GM21717 (cell line): ENCODE results near the gene USP2.

Experiments
- ATAC-seq: cut with Tn5 transposase; IDR thresholded peaks from one replicate; pipeline ENCODE4 v1.9.1; 2021; ENCODE audit warnings: mild to moderate bottlenecking, moderate library complexity; ENCODE audit not compliant: unreplicated experiment

The USP2 gene

DNA sequence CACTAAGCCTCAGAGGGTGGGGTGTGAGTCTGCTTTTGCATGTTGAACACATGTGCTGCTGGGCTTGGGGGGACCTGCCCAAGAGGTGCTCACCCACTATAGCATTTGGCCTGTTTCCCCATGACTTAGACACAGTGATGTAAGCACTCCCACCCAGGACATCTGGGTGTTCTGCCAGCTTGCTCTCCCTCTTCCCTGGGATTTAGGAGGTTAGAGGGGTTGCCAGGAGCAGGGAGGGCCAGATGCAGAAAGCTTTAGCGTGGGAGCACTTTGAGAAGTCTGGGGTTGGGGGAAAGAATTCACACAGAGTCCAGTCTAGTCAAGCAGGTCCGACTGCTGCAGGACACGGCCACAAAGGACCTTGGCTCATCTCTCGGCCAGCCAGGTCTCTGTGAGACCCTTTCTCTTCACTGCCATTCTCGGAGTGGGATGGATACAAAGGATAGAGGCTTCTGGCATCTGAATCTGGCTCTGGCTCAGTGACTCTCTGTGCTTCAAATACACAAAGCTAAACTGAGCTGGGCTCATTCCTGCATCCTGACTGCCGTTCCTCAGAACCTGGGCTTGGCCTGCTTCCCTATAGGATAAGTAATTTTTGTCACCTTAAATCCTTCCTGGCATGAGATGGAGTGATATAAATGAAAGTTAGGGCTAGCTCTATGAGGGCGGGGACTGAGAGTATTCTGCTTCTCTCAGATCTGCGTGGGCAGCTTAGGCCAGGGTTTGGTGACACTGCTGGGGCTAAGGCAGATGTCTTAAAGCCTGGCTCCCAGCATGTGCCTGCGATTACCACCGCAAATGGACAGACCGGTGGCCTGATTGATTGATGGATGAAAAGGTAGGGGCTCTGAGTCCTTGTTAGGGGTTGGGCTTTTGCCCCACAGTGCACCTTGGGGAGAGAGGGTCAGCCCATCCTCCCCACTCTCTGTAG lies 14.5 kb downstream of the USP2 start:
- ATAC-seq = no peak

DNA sequence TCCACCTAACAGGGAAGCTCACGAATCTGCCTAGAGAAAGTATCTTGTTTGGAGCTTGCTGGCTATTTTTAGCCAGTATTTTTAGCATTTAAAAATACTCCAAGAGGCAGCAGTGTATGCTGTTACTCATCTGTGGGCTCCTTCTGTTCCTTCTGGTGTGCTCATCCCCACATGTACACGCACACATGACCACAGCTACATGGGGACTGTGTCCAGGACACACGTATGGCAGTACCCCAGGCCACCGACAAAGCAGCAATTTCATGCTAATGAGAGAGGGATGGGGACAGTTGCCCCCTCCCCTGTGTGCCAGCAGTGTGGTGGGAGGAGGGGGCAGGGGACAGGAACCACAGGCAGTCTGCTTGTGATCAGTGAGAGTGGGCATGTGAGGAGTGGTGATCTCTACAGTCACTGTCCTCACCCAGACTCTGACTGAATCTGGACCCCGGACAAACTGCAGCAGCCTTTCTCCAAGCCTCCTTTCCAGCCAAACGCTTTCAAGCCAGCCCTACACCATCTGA lies 16.4 kb downstream of the USP2 start:
- ATAC-seq = no peak

DNA sequence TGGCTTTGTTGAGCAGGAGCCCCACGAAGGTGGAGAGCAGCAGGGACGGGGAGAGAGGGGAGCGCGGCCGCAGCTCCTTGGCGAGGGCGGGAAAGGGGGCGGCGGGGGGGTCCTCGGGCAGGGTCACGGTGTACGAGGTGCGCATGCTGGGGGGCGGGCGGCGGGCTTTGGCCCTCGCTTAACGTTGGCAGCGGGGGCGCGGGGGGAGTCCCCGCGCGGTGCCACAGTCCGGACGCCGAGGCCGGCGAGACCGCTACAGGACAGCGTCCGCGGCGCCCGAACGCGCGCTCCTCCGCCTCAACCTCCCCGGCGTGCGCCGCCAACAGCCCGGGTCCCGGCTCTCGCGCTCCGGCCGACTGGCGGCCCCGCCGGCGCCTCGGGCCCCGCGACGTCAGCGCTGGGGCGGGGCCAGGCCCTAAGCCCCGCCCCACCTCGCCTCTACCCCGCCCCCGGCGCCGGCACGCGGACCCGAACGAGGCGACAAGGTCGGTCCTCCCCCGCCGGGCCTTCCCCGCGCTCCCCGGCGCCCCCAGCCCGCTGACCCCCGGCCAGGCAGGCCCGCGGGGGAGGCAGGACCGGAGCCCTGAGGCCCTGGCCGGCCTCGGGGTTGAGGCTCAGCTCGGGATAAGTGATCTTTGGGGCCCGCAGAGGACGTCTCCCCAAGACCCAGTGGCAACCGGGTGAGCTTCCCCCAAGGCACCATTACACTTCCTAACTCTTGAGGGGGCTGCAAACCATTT lies 17.5 kb downstream of the USP2 start:
- no peak for ATAC-seq

GRCh38 chr11:119363081-119363850 lies 18.2 kb downstream of the USP2 start:
- ATAC-seq = no peak

GRCh38 chr11:119362741-119363080 lies 18.8 kb downstream of the USP2 start:
- ATAC-seq = no peak

- no peak for ATAC-seq
Observed at GRCh38 chr11:119361941-119362725, 19.4 kb downstream of the USP2 start.

DNA sequence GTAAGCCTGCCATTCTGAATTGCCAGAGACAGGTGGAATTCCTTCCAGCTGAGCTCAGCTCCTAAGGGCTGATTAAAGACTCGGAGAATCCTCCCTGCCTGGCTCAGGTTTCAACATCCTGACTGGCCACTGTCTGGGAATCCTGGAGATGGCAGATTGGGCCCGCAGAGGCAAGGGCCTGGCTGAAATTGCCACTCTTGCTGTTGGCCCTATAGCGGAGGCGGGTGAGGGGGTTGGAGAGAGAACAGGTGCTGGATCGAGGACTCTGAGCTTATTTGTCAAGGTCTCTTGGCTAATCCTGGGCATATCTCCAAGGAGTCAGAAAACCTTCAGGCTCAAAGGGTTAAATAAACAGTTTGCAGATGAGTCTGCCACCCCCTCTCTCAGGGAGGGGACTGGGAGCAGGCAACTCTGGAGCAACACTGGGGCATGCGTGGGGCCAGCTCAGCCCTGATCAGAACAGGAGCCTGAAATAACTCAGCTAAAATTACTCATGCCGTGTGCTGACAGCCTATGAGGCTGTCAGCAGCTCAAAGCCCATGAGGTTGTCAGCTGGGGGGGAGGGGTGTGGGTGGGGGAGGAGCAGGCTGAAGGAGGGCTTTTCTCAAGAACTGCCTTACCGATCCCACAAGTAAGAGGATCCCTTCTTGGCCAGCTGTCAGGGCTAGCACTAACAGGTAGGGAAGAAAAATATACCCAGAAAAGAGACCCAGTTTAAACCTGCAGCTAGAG lies 20.3 kb downstream of the USP2 start:
- peak; percentile 45 for ATAC-seq

GRCh38 chr11:119359365-119360214 lies 21.9 kb downstream of the USP2 start:
- ATAC-seq = no peak

GRCh38 chr11:119357074-119357473 lies 24.4 kb downstream of the USP2 start:
- no peak for ATAC-seq

- peak; percentile 58 for ATAC-seq
Observed at GRCh38 chr11:119356349-119357031, 25.0 kb downstream of the USP2 start.

- no peak for ATAC-seq
Observed at GRCh38 chr11:119355091-119355843, 26.2 kb downstream of the USP2 start.

GRCh38 chr11:119352857-119353260 lies 28.6 kb downstream of the USP2 start:
- ATAC-seq = no peak

DNA sequence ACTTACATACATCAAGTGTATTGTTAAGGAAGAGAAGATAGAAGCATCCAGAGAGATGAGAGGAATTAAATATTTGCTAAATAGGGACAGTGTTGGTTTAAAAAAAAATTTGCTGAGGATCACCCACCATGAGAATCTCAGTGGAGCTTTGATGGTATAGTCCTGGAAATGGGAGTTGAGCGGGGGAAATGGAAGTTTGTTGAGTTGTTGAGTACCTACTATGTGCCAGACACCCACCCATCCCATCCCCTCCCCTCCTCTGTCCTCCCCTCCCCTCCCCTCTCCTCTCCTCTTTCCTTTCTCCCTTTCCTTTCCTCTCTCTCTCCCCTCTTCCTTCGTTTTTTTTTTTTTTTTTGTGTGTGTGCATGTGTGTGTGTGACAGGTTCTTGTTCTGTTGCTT lies 30.3 kb downstream of the USP2 start:
- no peak for ATAC-seq

DNA sequence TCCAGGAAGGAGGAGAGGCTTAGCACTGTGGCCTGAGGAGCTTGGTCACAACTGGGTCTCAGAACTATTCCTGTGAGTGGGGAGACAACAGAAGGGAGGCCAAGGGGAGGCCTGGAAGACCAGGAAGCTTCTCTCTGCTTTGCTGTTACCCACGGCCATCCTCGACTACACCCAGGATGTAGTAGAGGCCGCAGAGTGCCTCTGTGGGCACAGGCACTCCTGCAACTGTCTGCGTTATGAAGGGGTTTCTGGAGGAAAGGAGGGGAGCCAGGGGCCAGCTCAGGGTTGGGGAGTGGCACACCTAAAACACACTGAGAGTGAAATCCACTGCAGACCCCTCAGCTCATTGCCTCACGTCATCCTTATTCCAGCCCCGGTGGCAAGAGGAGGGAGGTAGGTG lies 31.2 kb downstream of the USP2 start:
- no peak for ATAC-seq

DNA sequence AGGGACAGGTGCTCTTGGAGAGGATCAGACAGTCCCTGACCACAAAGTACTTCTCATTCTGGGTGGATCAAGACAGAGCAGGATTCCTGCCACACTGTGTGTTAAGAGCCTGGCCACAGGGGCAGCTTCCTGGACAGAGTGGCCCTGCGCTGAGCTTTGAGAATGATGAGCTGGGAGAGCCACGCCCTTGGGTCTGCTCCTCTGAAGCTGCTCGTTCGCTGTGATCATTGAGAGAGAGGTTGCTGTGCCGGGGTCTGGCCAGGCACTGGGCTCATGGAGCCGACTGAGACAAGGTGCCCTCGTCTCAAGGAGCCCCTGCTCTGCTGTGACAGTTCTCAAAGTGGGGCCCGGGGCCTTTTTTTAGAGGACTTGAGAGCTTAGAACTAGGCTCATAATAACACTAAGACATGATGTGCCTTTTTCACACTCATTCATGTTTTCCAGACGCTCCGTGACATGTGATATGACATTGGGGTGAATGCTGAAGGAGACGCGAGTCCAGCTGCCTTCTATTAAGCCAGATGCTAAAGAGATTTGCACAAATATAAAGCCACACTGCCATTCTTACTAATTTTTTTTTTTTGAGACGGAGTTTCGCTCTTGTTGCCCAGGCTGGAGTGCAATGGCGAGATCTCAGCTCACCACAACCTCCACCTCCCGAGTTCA lies 33.4 kb downstream of the USP2 start:
- ATAC-seq = no peak

DNA sequence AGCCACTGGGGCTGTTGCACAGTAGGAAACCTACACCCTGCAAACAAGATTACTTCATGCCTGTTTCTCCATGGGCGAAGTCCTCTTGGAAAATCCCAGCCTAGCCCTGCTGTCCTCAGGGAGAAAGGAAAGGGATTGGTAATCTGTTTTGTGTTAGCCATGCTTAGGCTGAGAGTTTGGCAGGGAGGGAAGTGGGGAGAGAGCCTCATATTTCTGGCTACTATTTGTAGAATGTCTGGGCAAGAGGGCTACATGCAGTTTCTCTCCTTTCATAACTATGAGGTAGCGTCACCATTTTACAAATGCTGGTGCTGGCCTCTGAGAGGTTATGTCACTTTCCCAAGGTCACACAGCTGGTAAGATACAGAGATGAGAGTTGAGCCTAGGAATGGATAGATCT lies 34.2 kb downstream of the USP2 start:
- no peak for ATAC-seq

DNA sequence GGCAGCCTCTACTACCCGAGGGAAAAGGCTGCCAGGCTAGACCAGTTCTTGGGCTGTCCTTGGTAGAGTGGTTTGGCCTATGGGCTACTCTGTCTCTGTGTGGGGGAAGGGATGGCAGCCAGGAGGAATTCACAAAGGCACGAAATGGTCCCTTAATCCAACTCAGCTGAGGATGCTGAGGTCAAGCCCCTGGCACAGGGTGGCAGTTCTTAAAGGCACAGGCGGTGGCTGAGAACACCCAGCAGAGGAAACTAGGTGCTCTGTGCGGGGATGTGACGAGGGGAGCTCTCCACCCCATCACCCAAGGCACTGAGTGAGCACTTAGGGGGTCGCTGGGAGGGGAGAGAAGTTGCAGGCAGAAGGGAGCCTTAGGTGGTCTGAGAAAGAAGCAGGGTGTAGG lies 34.9 kb downstream of the USP2 start, which contains the start of gene MFRP:
Gene MFRP (minus strand): TSS at position 101 of the 400 bp plus-strand sequence. CDS start 192 bp downstream, outside the sequence.
- ATAC-seq = no peak
